Inflammatory macrophage treated with lipopolysaccharide for 1 hour (primary cell): Measurements from ENCODE around the gene BCAS1.
A peak's percentile ranks its signal among the peaks of the same experiment; 100 is the strongest.

ENCODE experiments used
- DNase-seq, 2 donors: peaks; one replicate each; pipeline ENCODE4 v3.0.0-alpha.2; 2020 to 2022

BCAS1 gene

GRCh38 chr20:53921443-53921973 lies 148.9 kb downstream of the BCAS1 start:
- no peak for DNase-seq

GRCh38 chr20:53920647-53921245 lies 149.6 kb downstream of the BCAS1 start:
- DNase-seq: no peak

DNA sequence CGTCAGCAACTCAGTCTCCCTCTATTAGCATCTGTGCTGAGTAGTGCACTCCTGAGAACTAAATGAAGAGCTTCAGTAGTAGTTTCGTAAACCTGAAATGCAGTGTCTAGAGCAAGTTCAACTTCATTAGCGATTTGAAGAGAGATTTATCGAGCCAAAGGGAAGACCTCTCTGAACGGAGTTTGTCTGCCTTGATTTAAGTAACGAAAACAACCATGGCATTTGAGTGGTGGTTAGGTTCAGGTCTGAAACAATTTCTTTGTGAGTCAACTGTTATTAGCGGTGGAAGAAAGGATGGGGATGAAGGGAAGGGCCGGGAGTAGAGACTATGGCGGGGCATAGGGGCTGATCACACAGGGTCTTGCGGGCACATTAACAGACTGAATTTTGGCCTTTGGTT lies 150.5 kb downstream of the BCAS1 start:
- DNase-seq: no peak

DNA sequence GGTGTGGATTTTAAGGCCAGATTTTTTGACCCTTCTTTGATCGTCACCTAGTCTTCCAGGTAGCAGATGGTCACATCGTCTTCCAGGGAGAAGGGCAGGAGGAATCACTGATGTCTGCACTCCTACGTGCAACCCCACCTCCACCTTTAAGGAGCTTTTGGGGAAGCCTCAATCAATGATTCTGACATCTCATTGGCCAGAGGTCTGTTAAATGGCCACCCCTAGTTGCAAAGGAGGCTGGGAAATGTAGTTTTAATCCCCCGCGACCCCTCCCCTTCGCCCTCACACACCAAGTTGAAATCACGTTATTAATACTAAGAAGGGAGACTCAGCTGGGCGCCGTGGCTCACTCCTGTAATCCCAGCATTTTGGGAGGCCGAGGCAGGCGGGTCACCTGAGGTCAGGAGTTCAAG lies 151.4 kb downstream of the BCAS1 start:
- DNase-seq: no peak

DNA sequence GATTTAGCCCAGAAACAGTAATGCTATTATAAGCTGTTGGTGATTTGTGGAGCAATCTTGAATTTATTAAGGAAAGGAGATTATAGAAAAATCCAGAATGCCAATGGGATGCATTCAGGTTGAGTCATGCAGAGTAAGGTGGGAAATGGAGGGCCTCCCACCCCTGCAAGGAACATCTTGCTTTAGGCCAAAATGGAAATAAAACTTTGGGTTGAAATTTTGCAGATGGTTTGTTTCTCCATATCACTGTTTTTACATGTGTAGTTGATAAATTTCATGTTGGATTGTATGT lies 152.4 kb downstream of the BCAS1 start:
- no peak for DNase-seq

DNA sequence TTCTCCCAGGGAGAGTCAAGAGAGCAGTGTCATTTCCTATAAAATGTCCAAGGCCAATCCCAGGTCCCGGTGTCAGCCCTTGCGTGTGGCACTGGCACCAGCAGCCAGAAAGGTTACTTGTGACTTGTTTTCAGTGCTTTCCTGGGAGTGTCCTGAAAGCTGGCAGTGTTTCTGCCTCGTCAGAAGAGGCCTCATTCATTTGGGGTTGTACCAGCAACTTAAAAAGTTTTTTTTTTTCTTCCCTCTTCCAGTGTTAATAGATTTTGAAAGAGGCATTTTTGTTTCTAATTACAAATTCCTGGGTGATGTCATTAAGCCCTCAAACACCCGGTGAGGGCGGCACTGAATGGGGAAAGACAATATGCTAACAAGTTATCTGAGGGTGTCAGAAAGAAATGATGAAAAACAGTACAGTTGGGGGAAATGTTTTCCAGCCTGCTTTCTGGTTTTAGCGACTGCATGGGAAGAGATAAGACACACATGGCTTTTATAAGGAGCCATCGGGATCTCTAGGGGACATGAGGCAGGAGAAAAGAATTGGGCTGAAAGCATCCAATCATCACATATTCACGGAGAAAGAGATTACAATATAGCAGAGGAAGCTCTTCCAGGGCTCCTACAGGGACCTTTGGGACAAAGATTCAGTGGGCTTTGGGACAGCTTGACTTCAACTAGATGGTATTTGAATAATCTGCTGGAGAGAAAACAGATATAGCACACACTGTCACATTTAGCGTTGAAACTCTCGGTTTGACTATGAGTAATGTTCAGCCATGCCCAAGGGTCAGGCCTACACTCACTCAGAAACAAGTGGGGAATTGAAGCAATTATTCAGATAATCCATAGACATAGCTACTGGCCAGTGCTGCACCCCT lies 153.0 kb downstream of the BCAS1 start:
- peak; percentile 92 to 99 for DNase-seq

DNA sequence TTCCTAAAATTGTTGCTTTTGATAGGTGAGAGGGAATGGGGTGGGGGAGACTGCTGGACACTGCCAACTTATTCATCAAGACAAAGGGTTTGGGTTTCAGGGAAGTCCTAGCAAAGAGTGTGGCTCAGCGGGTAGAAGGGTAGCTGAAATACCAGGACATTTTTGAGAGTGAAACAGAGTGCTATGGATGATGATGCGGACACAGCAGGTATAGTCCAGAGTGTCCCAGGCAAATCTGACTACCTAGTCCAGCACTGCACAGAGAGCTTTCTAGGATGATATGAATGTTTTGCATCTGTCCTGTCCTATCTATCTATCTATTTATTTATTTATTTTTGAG lies 154.3 kb downstream of the BCAS1 start:
- no peak for DNase-seq

GRCh38 chr20:53915446-53916172 lies 154.8 kb downstream of the BCAS1 start:
- DNase-seq: peak; percentile 95 to 100

DNA sequence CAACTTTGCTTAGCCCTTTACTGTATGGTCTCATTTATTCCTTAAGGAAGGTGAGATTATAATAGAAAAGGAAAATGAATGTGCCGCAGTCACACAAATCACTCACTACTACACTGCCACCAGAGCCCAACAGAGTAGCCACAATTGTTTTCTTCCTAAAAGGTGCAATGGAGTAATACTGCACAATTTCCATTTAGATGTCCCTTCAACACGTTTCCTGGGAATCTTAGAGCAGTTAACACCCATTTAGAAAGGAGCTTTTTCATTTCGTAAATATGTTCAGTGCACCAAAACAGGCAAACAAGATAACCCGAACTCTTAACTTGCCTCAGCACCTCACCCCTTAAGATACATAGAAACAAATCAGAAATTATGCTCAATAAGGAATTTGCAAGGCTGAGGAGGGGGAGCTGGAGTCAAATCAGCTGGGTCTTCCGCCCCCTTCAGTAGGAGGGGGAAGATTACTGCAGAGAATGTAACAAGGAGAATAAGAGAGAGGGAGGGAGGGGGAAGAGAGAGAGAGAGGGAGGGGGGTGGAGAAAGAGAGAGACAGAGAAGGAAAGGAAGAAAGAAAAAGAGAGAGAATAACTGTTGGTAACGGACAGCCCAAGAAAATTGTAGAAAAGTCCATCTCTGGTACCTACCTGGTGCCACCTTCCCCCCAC lies 155.5 kb downstream of the BCAS1 start:
- DNase-seq: no peak

- no peak for DNase-seq
These were observed 156.2 kb downstream of the BCAS1 start for GRCh38 chr20:53914091-53914780.

DNA sequence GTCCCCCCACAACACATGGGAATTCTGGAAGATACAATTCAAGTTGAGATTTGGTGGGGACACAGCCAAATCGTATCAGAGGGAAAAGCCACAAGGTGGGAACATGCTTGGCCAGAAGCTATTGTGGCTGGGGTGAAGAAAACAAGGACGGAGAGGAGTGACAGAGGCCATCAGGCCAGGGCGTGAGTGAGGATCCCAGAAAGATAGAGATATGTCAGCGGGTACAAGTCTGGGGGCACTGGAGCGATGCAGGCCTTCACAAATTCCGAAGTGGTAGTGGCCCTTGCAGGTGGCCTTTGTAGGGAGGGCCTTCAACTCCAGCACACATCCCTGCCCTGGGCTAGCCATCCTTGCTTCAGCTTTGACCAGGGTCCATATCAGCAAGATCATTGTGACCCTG lies 159.1 kb downstream of the BCAS1 start:
- no peak for DNase-seq

DNA sequence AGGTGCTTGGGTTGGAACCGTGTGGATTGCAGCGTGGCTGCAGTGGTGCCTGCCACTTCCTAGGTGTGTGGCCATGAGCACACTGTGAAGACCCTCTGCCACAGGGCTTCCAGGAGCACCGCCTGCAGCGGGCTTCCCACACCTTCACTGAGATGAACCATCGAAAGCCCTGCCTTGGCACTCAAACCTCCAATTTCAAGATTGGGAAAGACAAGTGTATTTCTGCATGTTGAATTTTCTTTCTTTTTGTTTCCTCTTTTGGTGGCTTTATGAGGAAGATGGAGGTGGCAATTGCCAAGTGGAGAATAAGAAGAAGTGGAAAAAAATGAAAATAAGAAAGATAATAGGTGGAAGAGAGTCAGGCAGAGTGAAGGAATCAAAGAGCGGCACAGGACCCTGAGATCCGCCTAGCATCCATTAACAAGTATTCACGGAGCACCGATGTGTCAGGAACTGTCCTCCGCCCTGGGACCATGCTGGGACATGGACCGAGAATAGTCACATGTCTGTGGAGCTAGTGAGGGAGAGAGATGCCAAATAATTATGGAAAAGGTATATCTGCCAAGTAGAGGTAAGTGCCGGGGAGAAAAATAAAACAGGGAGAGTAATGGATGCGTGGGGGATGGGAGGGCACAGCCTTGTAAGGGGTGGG lies 159.9 kb downstream of the BCAS1 start:
- peak; percentile 61 to 74 for DNase-seq

- no peak for DNase-seq
These were observed 162.2 kb downstream of the BCAS1 start for GRCh38 chr20:53907968-53908751.

DNA sequence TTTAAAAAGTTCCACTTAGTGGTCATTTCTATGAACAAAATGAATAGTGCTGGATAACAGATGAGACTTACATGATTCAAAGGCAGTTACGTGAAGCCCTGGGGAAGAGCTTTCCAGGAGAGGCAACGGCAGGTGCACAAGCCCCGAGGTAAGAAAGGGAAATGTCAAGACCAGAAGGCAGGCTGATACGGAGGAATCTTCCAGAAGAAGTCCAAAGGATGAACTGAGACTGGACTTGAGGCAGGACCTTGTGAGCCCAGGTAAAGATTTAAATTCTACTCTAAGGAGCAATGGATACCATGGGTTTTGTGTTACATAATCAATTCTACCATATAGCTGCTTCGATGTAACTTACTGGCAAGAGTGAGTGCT lies 164.6 kb downstream of the BCAS1 start:
- no peak for DNase-seq

DNA sequence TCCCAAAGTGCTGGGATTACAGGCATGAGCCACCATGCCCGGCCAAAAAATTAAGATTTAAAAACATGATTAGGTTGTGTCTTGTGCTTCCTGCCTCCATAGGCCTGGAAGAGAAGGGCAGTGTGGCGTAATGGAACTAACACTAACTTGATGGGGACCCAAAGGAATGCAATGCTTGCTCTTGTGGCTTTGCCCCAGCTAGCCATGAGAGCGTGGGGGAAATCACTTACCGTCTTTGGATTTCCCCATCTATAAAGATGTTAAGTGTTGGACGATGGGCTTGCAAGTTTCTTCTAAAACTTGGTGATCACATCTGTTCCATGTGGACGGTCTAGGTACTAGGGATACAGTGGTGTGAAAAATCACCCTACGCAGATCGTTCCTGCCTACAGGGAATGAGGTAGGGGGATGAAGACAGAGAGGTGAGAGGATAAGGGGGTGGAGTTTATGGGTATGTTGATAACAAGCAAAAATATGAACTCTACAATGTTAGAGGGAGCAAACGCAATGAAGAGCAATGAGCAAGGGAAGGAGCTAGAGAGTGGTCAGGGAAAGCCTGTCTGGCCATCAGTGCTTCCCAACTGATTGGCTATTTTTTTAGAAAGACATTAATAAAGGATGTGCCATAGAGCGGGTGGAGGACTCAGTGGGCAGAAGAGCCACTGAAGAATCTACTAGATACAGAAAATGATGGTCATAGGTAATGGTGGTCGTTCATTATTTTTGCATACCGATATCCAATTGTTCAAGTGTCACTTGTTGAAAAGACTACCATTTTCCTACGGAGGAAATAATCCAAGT lies 165.2 kb downstream of the BCAS1 start:
- no peak for DNase-seq

DNA sequence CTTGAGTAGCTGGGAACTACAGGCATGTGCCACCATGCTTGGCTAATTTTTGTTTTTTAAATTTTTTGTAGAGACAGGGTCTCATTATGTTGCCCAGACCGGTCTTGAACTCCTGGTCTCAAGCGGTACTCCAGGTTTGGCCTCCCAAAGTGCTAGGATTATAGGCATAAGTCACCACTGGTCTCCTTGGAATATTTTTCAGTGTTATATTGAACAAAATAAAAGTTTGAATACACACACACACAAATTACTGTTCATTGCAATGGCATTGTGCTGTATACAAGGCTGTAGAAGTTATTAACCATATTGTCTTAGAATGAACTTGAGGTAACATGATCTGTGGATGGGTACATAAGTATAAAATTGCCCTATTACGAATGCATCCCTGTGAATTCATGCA lies 166.1 kb downstream of the BCAS1 start:
- no peak for DNase-seq

DNA sequence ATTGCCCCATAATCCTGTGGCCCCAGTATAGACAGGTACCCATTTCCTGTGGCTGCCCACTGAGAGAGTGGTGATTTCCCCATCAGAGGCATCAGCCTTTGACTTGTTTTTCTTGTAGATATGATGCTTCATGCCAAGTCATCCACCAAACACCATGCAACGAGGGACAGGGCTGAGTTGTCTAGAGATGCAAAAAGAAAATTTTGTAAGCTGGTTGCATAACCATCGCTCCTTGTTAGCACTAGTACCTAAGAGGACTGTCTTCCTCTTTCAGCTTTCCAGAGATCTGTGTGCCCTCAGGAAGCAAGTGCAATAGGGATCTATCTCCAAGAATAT lies 166.8 kb downstream of the BCAS1 start:
- DNase-seq: peak; percentile 74 to 86

DNA sequence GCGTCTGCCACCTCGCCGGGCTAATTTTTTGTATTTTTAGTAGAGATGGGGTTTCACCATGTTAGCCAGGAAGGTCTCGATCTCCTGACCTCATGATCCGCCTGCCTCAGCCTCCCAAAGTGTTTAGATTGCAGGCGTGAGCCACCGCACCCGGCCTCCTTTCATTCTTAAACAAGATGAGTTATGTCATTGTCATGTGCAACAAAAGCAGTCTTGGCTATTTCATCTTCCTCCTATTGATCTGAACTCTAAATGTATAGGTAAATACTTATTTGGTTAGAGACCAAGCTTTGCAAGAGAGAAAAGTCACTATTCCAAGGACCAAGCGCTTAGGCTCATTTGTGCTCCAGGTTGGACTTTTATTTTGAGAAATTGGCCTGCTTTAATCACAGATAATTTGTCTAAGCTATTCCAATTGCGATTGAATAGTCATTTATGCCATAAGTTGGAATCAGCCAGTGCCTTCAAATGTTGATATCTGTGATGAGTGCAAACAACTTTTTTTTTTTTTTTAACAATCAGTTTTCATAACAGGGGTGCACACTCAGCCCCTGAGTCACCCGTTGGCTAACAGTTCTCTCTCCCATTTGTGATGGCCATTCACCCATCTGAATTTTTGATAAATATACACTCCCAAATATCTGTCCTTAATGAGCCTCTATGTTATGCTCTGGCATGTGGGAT lies 167.3 kb downstream of the BCAS1 start:
- DNase-seq: no peak

DNA sequence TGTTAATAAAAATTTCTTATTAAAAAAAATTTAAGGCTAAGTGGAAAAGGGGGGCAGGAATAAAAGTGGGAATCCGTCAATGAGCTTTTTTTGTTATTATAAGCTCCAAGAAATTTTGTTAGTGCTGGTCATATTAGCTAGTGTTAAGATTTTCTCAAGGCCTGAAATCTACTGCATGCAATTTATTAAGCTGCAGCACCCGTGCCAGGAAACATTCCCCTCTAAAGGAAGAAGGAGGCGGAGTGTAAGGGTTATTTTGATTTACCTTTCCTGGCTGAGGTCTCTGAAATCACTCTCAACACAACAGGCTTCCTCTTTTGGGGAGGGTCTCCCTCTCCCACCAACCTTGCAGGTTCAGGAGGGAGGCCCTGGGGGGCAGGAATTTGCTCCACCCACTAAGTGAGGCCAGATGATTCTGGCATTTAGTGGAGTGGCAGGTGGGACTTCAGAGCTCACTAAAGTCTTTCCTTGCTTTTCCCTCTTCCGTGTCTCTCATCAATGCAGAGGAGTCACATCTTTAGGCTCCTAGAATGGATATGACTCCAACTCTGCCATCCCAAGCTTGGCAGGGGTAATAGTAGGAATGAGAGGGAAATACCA lies 168.8 kb downstream of the BCAS1 start:
- DNase-seq: no peak

DNA sequence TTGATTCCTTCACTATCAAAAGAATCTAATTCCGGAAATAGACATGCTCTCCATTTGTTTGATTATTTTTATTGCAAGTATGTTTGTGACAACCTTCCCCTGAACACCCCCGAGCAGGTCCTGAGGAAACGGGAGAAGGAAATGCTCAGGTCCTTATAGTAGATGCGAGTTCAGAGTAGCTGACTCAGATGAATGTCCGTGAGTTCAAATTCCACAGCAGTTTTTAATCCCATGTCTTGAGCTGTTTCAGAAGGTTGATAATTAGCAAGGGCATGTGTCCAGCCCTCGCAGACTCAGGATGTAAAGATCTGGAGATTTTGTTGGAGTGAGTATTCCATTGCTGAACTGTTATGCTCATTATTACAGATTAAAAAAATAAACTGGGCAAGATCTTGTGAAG lies 169.3 kb downstream of the BCAS1 start:
- DNase-seq: no peak
